ENCODE data around the gene TTLL11. TPM values are rescaled to one million over a fixed set of nuclear protein-coding genes. Genes with fewer than 3 reads are reported as not detected.

The TTLL11 gene
- total RNA-seq, 1 donor from 2014 or later: 9.5 TPM

- DNase-seq (ENCODE audit: low spot score): no peak
Measured at GRCh38 chr9:122053064-122053463, 40.0 kb downstream of the TTLL11 start.

- no peak for DNase-seq (ENCODE audit: low spot score)
Measured at GRCh38 chr9:122051351-122052321, 41.5 kb downstream of the TTLL11 start.

DNA sequence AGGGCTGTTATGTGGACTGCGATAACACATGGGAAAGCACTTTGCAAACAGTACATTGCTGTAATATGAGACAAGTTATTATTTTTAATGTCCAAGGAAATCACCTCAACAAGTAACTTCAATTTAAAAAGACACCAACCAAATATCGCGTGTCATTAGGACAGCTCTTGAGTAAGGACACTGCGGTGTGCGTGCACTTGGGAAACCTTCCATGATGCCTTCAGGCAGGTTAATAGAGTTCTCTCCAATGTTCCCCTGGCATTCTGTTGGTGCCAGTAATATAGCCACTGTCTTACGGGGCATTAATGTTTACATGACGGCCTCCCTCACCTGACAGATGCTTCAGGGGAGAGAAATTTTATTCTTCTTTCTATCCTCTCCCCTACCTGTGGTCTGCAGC lies 42.9 kb downstream of the TTLL11 start:
- no peak for DNase-seq (ENCODE audit: low spot score)

GRCh38 chr9:122042056-122042455 lies 51.1 kb downstream of the TTLL11 start:
- DNase-seq (ENCODE audit: low spot score): no peak

- DNase-seq (ENCODE audit: low spot score): no peak
Measured at GRCh38 chr9:122040561-122041242, 52.4 kb downstream of the TTLL11 start.

DNA sequence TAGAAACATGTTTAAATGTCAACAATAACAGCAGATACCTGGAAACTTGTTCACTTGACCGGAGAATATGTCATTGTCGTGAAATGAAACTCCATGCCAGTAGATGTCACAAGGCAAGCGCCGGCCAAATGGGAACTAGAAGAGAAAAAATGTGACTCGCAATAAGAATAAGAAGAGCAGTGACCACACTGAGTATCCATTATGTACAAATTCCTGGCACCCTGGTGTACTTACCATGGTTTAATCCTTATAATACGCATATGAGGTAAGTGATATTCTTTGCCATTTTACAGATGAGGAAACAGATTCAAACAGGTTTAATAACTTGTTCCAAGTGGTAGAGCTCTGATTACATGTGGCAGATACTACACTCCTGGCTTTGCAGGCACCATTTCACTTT lies 53.9 kb downstream of the TTLL11 start:
- DNase-seq (ENCODE audit: low spot score): no peak

GRCh38 chr9:122036988-122037387 lies 56.1 kb downstream of the TTLL11 start:
- DNase-seq (ENCODE audit: low spot score): no peak

GRCh38 chr9:122036408-122036807 lies 56.7 kb downstream of the TTLL11 start:
- no peak for DNase-seq (ENCODE audit: low spot score)

DNA sequence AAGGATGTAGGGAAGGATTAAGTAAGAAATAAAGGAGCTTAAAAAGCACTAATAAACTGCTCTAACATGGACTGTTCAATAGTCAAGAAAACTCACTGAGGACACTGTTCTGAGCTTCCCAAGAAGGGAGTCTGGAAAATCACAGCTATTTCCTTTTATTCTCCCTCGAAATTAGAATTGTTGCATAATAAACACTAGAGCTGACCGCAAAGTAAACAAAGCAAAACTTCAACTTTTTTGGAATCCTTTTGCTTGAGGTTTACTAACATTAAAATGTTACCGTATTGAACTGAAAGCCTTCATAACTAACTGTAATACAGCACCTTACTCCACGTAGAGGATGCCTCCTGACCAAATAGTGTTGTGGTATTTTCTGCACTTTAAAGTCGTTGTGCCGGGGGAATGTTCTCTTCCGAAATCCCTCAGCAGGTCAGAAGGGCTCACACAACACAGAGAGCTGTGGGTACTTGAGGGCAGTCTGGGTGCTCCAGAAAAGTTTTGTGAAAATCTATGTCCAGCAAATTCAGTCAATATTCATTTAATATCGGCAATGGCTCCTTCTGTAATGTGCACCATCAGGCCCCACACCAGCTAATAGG lies 59.2 kb downstream of the TTLL11 start:
- no peak for DNase-seq (ENCODE audit: low spot score)

GRCh38 chr9:122032346-122032745 lies 60.8 kb downstream of the TTLL11 start:
- DNase-seq (ENCODE audit: low spot score): no peak

- DNase-seq (ENCODE audit: low spot score): no peak
Measured at GRCh38 chr9:122031776-122032175, 61.3 kb downstream of the TTLL11 start.

- no peak for DNase-seq (ENCODE audit: low spot score)
Measured at GRCh38 chr9:122031157-122031556, 62.0 kb downstream of the TTLL11 start.

DNA sequence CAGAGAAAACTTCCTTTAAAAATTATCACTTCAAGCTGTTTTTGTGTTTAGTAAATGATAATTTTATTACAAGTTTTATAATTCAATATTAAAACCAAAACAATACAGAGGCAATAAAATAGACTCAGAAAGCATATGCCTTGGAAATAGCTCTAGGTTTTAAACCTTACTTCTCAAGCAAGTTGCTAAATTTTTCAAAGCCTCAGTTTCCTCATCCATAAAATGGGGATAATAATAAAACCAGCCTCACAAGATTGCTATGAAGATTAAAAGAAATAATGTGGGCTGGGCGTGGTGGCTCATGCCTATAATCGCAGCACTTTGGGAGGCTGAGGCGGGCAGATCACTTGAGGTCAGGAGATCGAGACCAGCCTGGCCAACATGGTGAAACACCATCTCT lies 62.8 kb downstream of the TTLL11 start:
- DNase-seq (ENCODE audit: low spot score): no peak

GRCh38 chr9:122029898-122030297 lies 63.2 kb downstream of the TTLL11 start:
- DNase-seq (ENCODE audit: low spot score): no peak

- no peak for DNase-seq (ENCODE audit: low spot score)
Measured at GRCh38 chr9:122028089-122028488, 65.0 kb downstream of the TTLL11 start.

DNA sequence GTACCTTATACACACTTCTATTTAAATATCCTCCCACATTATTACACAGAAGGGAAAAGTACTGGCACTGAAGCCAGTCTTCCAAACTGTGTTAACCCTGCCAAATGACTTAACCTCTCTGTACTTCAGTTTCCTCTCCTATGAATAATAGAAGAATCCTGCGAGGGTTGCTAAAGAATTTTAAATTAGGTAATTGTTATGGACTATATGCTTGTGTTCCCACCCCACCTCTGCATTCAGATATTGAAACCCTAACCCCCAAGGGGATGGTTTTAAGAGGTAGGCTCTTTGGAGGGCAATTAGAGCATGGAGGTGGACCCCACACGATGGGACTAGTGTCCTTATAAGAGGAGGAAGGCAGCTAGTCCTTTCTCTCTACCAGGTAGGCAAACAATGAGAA lies 72.7 kb downstream of the TTLL11 start:
- no peak for DNase-seq (ENCODE audit: low spot score)

DNA sequence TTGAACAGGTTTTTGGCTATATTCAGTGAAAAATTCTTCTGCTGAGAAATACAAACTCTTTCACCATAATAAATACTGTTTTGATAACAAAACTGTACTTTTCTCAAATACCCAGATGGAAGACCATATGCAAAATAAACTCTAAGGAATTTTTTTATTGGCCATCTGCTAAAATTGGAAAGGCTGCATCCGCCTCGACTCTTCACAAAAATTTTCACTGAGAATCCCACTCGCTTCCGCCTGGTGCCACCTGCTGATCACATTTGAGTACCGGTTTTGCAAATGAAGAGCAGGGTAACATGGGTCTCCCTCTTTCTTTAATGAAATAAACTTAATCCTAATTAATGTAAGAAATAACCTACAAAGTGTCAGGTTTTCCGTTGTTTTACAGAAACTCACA lies 76.4 kb downstream of the TTLL11 start:
- no peak for DNase-seq (ENCODE audit: low spot score)

- no peak for DNase-seq (ENCODE audit: low spot score)
Measured at GRCh38 chr9:122016309-122016708, 76.8 kb downstream of the TTLL11 start.

DNA sequence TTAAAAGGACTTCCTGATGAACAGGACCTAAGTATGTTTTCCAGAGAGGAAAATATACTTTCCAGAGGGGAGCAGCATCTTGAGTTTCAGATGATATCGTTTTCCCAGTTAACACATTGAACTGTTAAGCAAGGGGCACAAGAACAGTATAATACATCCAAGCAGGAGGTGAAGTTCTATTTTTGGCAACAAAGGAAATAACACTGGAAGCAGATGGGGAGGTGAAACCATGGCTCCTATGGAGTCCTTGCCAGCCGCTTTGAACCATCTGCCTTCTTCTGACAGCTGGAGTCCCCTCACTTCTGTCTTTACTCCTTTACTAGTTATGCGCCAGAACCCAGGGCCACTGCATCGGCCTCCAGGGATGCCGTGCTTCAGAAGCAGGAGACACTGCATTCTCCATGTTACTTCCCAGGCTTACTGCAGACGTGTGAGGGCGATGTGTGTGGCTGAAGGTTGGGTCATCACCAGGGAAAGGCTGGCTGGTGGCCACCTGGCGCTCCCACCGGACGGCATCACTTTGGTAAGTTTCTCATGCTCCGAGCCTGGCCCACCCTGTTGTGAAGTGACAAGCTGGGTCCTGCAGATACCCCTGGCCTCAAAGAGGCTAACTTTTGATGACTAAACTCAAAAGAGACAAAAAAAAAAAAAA lies 77.8 kb downstream of the TTLL11 start:
- no peak for DNase-seq (ENCODE audit: low spot score)

GRCh38 chr9:122011818-122012498 lies 81.2 kb downstream of the TTLL11 start:
- DNase-seq (ENCODE audit: low spot score): no peak

GRCh38 chr9:122008559-122008958 lies 84.5 kb downstream of the TTLL11 start:
- no peak for DNase-seq (ENCODE audit: low spot score)
